ENCODE data around the gene EPHA3.

The EPHA3 gene

DNA sequence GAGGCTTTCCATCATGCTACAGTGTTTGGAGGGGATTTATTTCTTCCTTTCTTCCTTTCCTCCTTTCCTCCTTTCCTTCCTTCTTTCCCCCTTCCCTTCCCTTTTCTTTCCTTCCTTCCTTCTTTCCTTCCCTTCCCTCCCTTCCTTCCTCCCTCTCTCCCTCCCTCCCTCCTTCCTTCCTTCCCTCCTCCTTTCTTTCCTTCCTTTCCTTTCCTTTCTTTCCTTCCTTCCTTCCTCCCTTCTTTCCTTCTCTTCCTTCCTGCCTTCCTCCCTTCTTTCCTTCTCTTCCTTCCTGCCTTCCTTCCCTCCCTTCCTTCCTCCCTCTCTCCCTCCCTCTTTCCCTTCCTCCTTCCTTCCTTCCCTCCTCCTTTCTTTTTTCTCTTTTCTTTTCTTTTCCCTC lies 127.2 kb downstream of the EPHA3 start:
- no peak for DNase-seq

DNA sequence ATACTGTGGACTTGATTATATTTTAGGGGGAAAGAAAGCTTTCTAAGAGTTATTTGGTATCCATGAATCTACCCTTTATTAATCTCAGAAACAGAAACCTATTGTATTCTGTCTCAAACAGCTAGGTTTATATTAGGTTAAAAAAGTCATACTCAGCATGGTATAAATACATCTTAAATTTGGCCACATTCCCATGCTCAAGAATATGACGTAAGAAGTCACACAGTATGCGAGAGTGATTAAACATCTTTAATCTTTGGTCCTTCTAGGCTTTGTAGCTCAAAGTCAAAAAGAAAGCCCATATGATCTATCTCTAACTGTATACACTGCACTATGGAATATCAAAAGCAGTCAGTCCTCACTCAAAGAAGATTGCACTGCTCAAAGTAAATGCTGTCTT lies 131.4 kb downstream of the EPHA3 start:
- DNase-seq: no peak

GRCh38 chr3:89239774-89240173 lies 132.4 kb downstream of the EPHA3 start:
- DNase-seq: no peak

GRCh38 chr3:89245612-89246011 lies 138.2 kb downstream of the EPHA3 start:
- DNase-seq: no peak

GRCh38 chr3:89246326-89246725 lies 138.9 kb downstream of the EPHA3 start:
- no peak for DNase-seq

DNA sequence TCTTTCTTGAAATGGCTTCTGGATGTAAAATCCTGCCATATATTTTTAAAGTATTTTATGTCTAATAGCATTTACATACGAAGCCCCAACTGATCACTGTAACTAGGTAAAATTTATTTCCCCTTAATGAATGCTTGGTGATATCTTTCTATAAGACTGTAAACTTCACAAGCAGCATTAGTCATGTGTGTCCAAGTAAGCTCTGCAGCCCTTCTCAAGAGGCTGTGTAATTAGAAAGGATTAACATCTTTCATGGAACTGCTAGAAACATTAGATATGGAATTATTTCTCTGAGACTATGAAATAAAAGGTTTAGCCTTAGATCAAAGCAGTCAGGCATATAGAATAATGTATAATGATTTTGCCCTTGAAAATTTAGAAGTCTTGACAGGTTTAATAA lies 143.3 kb downstream of the EPHA3 start:
- DNase-seq: no peak

DNA sequence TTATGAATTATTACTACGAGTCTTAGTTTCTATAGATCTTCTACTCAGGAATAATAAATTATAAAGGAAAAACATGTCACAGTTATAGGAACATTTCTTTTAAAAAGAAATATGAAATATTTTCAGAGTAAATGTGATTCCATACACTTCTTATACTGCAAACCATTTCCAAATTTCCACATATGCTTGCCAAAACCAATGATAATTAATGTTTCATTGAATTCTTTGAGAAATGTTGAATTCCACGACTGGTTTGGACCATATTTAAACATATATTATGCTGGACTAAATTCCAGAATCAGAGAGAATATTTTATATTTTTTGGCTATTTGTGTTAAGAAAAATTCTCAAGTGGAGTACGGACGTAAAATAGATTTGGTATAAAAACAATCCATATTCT lies 144.6 kb downstream of the EPHA3 start:
- no peak for DNase-seq

GRCh38 chr3:89252860-89253259 lies 145.4 kb downstream of the EPHA3 start:
- no peak for DNase-seq

GRCh38 chr3:89256395-89256794 lies 149.0 kb downstream of the EPHA3 start:
- DNase-seq: no peak

DNA sequence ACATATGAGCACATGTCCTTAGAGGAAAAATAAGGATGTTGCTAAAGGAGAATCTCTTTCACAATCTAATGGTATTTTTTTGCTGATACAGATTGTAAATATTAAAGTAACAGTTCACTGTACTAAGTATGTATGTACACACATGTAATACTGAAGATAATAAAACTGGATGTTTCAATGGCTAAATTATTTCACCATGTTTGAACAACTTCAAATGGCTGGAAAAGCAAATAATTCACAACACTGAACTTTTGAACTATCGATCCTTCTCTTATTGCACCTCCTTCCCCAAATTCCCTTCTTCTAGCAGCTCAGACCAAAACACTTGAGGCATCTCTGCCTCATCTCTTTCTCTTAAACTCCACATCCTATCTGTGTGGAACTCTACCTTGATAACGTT lies 149.5 kb downstream of the EPHA3 start:
- no peak for DNase-seq

DNA sequence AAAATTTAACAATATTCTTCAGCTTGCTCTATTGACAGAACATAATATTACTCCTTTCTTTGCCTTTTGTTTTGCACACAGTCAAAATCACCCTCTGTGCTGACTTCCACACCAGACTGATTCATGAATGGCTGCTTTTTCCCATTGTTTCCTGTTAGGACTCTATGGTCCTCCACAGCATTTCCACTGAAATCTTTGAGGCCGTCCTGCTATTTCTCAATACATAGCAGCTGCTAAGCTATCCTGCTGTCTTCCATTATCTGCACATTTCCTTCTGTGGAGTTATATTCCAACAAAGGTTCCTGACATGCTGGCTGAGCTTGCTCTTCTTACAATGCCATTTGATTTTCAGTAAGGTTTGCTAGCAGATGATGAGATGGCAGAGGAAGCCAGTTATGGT lies 153.3 kb downstream of the EPHA3 start:
- DNase-seq: no peak

GRCh38 chr3:89261673-89262072 lies 154.3 kb downstream of the EPHA3 start:
- DNase-seq: no peak

- no peak for DNase-seq
Measured at GRCh38 chr3:89262309-89262929, 155.0 kb downstream of the EPHA3 start.

DNA sequence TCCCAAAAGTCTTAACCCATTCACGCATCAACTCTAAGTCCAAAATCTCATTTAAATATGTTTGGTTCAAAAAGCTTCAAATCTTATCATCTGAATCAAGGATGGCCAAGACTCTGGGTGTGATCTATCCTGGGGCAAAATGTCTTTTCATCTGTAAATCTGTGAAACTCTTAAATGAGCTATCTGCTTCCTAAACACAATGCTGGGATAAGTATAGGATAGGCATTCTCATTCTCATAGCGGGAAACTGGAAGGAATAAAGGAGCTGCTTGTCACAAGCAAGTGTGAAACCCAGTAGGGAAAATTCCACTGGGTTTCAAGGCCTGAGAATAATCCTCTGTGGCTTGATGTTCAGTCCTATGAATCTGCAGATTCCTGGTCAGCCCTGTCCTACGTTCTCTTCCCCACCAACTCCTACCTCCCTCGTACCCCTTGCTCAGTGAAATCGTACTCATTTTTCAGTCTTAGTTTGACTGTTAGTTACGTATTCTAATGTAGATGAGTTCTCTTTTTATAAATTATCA lies 156.7 kb downstream of the EPHA3 start:
- no peak for DNase-seq

- DNase-seq: no peak
Measured at GRCh38 chr3:89266074-89266473, 158.7 kb downstream of the EPHA3 start.

DNA sequence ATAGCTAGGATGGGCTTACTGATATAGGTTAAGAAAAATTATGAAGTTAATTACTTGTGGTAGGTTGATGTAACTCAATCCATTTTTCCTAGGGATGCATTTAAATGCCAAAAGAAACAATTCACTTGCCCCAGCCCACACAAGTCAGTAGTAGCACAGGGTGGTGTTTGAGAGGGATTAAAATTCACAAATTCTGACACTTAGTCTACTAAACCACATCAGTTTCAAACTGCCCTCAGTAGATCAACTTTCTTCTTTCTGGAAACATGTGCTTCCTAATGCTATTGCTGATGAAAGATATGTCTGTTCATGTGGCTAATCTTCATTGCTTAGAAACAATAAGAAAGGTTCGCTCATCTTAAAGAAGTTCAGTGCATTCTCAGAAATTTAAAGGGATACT lies 160.6 kb downstream of the EPHA3 start:
- no peak for DNase-seq

GRCh38 chr3:89270201-89270600 lies 162.8 kb downstream of the EPHA3 start:
- DNase-seq: no peak

DNA sequence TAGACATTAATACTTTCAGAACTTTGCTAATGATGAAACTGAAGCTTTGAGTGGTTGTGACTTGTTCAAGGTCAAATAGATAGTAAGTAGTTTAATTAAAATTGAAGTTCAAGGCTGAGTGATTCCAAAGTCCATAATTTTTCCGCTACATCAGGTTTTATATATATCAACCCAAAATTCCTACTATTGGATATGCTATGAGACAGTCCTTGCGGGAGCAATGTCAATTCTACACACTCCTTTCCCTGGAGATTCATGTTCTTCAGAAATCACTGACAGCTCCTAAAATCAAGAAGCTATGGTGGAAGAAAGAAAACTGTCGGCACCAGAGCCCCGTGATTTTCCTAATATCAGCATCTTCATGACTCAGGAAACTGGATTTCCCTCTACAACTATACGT lies 167.6 kb downstream of the EPHA3 start:
- DNase-seq: no peak

GRCh38 chr3:89276116-89276515 lies 168.7 kb downstream of the EPHA3 start:
- no peak for DNase-seq

GRCh38 chr3:89278302-89279025 lies 171.0 kb downstream of the EPHA3 start:
- DNase-seq: no peak

DNA sequence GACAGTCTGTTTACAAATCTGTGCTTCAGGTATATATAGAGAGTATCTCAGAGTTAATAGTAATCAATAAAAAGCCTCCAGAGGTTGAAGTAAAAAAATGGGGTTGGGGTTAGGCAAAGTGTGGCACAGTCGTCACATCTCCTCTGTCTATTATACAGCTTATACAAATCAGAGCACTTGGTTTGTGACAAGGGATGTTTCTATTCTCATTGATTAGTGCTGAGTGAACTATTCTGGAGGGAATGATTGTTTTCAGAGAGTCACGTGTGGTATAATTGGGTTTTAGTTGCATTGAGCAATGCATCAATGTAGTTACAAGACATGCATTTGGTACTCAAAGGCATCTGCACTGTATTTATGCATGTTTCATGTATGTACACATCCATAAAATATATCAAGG lies 172.9 kb downstream of the EPHA3 start:
- no peak for DNase-seq

DNA sequence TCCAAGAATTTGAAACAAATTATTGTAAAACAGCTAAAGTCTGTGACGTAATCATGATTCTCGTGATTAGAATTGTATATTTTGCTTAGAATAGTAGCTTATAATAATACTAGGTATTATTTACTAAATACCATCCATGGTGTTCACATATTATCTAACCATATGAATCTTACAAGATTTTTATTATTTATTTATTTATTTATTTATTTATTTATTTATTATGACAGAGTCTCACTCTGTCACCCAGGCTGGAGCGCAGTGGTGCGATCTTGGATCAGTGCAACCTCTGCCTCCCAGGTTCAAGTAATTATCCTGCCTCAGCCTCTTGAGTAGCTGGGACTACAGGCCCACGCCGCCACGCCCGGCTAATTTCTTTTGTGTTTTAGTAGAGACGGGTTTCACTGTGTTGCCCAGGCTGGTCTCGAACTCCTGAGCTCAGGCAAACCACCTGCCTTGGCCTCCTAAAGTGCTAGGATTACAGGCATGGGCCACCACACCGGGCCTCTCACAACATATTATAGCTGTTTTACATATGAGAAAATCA lies 173.5 kb downstream of the EPHA3 start:
- no peak for DNase-seq

DNA sequence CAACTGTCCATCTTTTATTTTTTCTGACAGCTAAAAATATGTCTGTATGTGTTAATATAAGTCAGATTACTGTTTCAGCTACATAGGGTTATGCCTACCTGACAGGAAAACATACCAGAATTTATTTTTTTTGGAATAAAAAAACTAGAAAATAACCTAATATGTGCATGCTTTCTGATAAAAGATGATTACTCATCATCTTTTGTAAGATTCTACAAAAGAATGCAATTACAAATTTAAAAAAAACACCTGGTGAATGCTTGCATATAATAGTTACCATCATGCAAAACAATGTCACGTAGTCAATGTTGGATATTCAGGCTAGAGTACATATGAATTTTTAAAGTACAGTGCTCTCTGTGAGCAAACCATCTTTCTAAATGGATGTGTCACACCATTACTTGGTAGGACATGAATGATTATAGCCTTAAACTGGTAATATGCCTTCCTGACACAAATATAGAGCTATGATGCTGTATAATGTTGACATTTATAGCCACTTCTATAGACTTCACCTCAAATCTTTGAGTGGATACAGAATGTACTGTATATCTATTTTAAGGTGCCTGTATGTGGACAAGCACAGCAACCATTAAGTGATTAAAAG lies 180.6 kb downstream of the EPHA3 start:
- no peak for DNase-seq

- no peak for DNase-seq
Measured at GRCh38 chr3:89289574-89290190, 182.3 kb downstream of the EPHA3 start.

Measured in activated CD4-positive, alpha-beta T cell treated with anti-CD3 and anti-CD28 coated beads, Interleukin-10, Interleukin-2, amounts not matched to agents 100 ng/mL and 50 ng/mL, durations not matched to agents 16 hours and 8 hours (primary cell).